IgD-negative memory B cell (primary cell): ENCODE data around the gene ELMOD3. TPM values are rescaled to one million over a fixed set of nuclear protein-coding genes. Genes with fewer than 3 reads are reported as not detected.
"Not testable (repeated sequence)": the region's sequence is repeated elsewhere in the genome, so short reads cannot be mapped to it uniquely, and the experiment has no call there.

Source experiments
- H3K27ac Mint-ChIP-seq, 3 donors: one replicate each; pipeline ENCODE4 v1.8.0; 2020 to 2022; ENCODE audit warnings: mild to moderate bottlenecking in 3 of 3, mixed read lengths in 3 of 3, moderate library complexity in 1 of 3
- H3K27me3 Mint-ChIP-seq: one replicate; pipeline ENCODE4 v1.8.0; 2021; ENCODE audit warnings: mixed read lengths
- H3K36me3 Mint-ChIP-seq: one replicate; pipeline ENCODE4 v1.8.0; 2020; ENCODE audit warnings: mild to moderate bottlenecking, mixed read lengths
- H3K4me1 Mint-ChIP-seq, 3 donors: one replicate each; pipeline ENCODE4 v1.8.0; 2020 to 2022; ENCODE audit warnings: mixed read lengths in 3 of 3, mild to moderate bottlenecking in 1 of 3
- H3K4me3 Mint-ChIP-seq, 4 donors: one replicate each; pipeline ENCODE4 v1.8.0; 2020 to 2022; ENCODE audit warnings: mild to moderate bottlenecking in 4 of 4, mixed read lengths in 4 of 4, moderate library complexity in 3 of 4
- H3K9me3 Mint-ChIP-seq, 3 donors: one replicate each; pipeline ENCODE4 v1.8.0; 2020 to 2021; ENCODE audit warnings: mixed read lengths in 3 of 3, mild to moderate bottlenecking in 1 of 3
- polyA plus RNA-seq: library from polyadenylated mRNA; unstranded; fragments of 300-500 nt; fragmentation: Illumina TruSeq; gene quantifications from one replicate; pipeline ENCODE4 v1.2.3, GENCODE V29; 2021

The ELMOD3 gene
- polyA plus RNA-seq, 1 donor from 2014 or later = 16.0 TPM

DNA sequence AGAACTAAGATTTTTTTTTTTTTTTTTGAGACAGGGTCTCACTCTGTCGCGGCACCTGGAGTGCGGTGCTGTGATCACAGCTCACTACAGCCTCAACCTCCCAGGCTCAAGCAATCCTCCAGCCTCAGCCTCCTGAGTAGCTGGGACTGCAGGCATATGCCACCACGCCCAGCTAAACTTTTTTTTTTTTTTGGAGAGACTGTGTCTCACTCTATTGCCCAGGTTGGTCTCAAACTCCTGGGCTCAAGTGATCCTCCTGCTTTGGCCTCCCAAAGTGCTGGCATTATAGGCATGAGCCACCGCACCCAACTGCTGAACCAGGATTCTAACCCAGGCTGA, 59.8 kb downstream of the ELMOD3 start:
- H3K4me3 Mint-ChIP-seq = peak overlapping the region in 2 of 4 donors; percentile 8 to 58
- not testable (repeated sequence) for H3K9me3 Mint-ChIP-seq, H3K27me3 Mint-ChIP-seq, H3K36me3 Mint-ChIP-seq
- H3K4me1 Mint-ChIP-seq = peaks cover 18 to 37% (median 28%) of the 10 kb centered on the region in 3 donors
- peak overlapping the region in 1 of 3 donors; percentile 71 for H3K27ac Mint-ChIP-seq

DNA sequence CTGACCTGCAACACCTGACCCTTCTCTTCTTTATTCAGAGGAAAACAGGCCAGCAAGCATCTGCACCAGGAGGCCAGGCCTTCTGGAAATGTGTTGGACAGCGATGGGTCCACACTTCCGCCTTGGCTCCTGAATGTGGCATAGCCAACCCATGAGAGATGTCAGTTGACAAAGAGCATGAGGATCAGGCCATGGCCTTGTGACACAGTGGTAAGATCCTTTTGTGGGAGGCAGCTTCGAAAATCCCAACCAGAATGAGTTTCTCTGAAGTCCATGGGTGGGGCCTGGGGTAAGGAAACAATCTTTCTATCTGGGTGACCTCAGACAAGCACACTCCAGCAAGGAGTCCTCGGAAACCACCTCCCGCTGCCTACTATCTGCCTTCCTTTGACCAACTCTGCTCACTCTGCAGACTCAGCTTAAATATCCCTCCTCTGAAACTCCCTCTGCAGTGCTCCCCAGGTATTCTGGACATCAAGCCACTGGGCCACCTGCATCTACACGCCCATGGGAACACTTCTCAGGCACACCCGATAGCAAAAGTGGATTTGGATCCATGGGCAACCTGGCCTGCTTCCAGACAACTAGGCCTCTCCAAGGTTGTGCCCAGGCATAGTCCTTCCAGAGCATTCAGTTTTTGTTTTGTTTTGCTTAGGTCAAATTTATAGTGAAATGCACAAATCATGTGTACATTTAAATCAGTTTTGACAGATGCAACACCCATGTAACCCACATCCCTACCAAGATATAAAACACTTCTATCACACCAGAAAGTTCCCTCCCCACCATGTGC, 60.4 kb downstream of the ELMOD3 start:
- Mint-ChIP-seq H3K9me3 (no peaks in the 10 kb centered on the region), H3K27me3 (no peaks in the 10 kb centered on the region), H3K4me3 (peak overlapping the region in 3 of 4 donors; percentile 8 to 73 (median 58)), H3K4me1 (peaks cover 22 to 41% (median 28%) of the 10 kb centered on the region in 3 donors), H3K36me3 (no peaks in the 10 kb centered on the region), H3K27ac (peak overlapping the region in 2 of 3 donors; percentile 10 to 71)

DNA sequence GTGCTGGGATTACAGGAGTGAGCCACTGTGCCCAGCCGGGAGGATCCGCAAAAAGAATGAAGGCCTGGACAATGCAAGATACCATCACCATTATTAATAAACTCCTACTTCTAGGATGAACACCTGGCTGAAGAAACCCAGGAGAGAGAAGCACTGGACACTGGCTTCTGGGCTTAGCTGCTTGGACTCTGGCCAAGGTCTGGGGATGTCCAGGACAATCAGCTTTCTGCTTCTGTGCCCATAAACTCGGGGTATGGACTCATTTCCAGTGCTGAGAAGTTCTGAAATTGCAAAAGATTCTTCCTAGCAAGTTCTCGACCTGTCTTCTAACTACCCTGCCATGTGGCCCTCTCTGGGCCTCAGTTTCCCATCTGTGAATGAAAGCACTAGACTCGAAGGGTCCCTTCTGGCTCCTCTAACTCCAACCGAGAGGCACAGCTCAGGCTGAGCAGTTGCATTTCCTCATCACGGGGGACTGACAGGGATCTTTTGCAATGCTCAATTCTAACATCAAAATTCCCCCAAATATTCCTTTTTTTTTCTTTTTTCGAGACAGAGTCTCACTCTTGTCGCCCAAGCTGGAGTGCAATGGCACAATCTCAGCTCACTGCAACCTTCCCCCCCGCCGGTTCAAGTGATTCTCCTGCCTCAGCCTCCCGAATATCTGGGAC, 61.5 kb downstream of the ELMOD3 start:
- Mint-ChIP-seq H3K4me3 (peak overlapping the region in 1 of 4 donors; percentile 73), H3K27ac (peak overlapping the region in 2 of 3 donors; percentile 10 to 16), H3K4me1 (peaks cover 22 to 42% (median 25%) of the 10 kb centered on the region in 3 donors), H3K9me3 (no peaks in the 10 kb centered on the region), H3K27me3 (no peaks in the 10 kb centered on the region), H3K36me3 (no peaks in the 10 kb centered on the region)

DNA sequence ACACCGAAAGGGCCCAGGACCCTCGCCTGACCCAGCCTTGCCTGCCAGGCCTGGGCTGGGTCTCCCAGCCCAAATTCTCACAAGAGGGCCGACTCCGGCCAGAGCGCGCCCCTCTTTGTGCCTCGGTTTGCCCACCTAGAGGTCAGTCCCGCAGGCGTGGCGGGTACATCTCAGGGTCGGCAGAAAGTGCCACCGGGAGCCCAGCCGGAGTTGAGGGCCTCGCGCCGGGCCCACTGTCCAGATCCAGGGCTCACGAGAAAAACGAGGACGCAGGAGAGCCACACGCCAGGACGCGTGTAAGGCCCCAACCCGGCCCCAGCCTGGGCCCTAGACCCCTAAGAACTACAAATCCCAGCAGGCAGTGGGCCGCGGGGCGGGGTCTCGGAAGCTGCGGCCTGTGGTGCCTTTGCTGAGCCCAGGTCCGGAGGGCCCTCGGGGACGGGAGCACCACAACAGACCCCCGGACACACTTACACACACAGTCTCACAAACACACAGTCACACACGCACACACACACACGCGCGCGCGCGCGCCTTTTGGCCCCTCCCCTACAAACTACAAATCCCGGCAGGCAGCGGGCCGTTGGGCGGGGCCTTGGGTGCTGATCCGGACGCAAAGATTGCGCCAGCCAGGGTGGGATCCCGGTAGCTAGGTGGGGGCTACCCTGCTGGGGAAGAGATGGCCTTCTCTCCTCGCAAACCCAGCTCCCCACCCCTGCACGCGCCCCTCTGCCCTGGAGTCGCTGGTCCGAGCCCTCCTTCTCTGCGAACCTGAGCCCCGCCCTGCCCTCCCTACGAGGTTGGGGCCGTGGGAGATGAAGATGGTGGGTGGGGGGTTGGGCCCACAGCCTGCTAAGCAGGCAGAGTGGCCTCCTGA, 63.8 kb downstream of the ELMOD3 start, which contains the start of gene SH2D6:
SH2D6 (plus strand) TSS at position 583 of the 877 bp plus-strand sequence. CDS start 10,752 bp downstream, outside the sequence.
- peaks cover 16 to 35% (median 22%) of the 10 kb centered on the region in 3 donors for H3K4me1 Mint-ChIP-seq
- no peaks in the 10 kb centered on the region for H3K36me3 Mint-ChIP-seq
- no peaks in the 10 kb centered on the region for H3K9me3 Mint-ChIP-seq
- H3K4me3 Mint-ChIP-seq = peak within 1 kb of the TSS; percentile 89 to 100 (median 98)
- H3K27ac Mint-ChIP-seq = peak within 1 kb of the TSS; percentile 91 to 99 (median 94)
- no peaks in the 10 kb centered on the region for H3K27me3 Mint-ChIP-seq

DNA sequence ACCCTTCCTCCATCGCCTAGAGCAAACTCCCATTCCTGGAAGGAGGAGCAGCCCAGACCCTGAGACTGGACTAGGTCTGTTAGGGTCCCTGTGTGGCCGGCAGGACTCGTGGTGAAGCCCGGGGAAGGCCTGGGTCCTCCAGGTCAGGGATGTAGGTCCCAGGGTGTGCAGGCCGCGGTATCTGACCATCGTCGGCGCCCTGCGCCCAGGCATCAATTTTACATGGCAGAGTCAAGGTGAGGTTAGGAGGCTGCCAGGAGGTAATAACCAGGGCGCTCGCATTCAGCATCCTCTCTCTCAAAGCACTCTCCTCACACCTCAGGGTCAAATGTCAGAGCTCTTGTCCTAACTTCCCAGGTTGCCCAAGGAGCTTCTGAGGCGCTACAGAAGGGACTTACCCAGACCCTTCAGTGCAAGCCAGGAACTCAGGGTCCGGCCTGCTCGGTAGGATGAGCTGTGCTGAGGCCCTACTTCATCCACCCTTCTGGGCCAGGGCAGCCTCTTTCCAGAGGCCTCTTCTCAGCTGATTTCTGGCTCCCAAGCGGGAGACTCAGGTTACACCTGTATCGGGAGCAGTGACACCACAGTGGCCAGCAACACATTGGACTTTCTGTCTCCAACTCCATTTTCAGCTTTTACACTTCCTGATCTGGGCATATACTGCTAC, 64.6 kb downstream of the ELMOD3 start:
- Mint-ChIP-seq H3K4me1 (peaks cover 16 to 31% (median 18%) of the 10 kb centered on the region in 3 donors), H3K27me3 (no peaks in the 10 kb centered on the region), H3K36me3 (no peaks in the 10 kb centered on the region), H3K4me3 (peak overlapping the region; percentile 89 to 100 (median 98)), H3K27ac (peak overlapping the region; percentile 91 to 99 (median 94)), H3K9me3 (no peaks in the 10 kb centered on the region)

DNA sequence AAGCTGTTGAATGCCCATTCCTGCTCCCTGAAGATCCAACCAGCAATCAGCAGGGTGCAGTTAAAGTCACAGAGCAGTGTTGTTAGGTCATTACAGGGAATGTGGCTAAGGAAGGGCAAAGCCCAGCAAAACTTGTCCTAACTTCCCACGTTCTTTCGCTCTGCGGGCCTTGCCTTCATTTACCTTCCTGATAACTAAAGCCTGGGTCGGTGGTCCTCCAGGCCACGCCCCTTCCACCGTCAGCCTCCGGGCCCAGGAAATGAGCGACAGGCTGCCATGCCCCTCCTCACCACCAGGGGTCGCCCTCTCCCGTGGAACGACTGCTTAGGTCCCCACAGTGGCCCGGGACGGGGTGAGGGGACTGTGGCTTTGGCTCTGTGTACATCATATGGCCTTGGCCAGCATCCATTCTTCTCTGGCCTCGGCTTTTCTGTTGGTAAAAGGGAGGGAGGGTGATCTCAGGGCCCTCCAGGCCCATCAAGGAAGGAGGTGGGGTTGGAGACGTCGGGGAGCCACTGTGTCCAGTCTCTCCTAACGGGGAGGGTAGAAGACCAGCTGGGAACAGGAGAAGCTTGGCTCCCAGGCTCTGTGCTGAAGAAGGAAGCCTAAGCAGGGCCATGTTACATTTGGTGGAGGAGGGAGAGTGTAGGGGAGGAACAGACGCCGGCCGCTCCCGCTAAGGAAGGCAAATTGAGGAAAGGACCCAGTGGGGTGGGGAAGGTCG, 66.1 kb downstream of the ELMOD3 start:
- Mint-ChIP-seq H3K4me1 (peaks cover 15 to 24% (median 16%) of the 10 kb centered on the region in 3 donors), H3K9me3 (no peaks in the 10 kb centered on the region), H3K27ac (peak overlapping the region in 2 of 3 donors; percentile 86 to 96), H3K27me3 (no peaks in the 10 kb centered on the region), H3K36me3 (no peaks in the 10 kb centered on the region), H3K4me3 (peak overlapping the region; percentile 65 to 89 (median 88))

DNA sequence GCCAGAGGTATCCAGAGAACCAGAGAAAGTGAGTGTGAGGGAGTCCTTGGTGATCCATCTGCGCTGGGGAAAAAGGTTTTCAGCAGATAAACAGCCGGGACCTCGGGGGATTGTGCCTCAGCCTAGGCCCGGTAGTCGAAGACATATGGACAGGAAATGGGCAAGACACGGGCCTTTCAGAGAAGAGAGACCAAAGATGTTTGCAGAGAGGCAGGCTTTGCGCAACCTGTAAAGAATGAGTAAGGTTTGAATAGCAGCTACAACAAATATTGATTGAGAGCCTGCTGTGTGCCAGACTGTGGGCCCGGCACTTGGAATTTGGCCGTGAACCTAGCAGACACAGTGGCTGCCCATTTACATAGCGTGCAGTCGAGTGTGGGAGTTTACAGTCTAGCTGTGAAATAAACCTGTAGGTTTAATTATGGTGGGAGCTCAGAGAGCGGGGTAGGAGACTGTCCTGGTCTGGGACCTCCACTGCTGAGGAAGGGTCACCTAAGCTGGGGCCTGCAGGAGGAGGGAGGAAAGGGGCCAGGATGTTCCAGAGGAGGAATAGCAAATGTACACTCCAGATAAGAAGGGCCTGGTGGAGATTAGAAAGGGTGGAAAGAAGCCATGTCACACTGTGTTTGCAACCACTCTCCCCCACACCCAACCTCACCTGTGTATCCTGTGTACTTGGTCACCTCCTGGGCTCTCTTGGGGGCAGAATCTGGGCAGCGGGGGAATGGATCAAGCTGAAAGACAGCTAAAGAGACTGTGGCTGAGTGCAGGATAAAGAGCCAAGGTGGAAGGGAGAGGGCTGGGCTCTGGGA, 66.9 kb downstream of the ELMOD3 start:
- Mint-ChIP-seq H3K27me3 (no peaks in the 10 kb centered on the region), H3K27ac (peak overlapping the region in 1 of 3 donors; percentile 86), H3K9me3 (no peaks in the 10 kb centered on the region), H3K4me3 (peak overlapping the region in 3 of 4 donors; percentile 54 to 89 (median 87)), H3K36me3 (no peaks in the 10 kb centered on the region), H3K4me1 (peaks cover 15 to 21% (median 15%) of the 10 kb centered on the region in 3 donors)

DNA sequence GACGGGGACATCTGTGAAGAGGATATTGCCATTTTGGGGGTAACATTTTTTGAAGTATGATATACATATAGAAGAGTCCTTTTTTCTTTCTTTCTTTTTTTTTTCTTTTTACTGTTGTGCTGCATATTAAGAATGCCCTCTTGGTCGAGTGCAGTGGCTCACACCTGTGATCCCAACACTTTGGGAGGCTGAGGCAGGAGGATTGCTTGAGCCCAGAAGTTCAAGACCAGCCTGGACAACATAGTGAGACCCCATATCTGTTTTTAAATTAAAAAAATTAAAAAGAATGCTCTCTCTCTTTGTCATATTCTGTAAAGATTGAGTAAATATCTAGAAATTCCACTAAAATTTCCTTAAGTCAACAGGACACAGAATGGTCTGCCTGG, 67.5 kb downstream of the ELMOD3 start:
- peaks cover 15 to 21% (median 15%) of the 10 kb centered on the region in 3 donors for H3K4me1 Mint-ChIP-seq

DNA sequence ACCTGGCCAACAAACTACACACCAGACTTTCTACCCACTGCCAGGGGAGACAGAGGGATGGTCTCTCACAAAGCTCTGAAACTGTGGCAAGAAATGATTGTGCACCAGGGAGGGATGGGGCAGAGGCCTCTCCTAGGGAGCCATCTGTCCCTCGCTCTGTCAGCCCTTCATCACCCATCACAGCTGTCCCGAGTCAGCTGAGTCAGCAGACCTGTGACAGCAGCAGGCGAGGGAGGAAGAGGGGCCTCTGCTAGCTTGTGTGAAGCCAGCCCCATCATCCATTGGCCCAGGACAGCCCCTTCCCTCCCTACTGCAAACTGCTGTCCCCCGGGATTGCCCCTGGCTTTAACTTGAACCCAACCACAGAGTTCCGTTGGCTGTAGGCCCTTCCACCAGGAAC, 69.0 kb downstream of the ELMOD3 start:
- Mint-ChIP-seq H3K4me1 (peaks cover 15 to 16% (median 15%) of the 10 kb centered on the region in 3 donors), H3K27me3 (no peaks in the 10 kb centered on the region), H3K4me3 (peak overlapping the region in 1 of 4 donors; percentile 5), H3K36me3 (no peaks in the 10 kb centered on the region), H3K9me3 (no peaks in the 10 kb centered on the region), H3K27ac (no peak overlapping the region)

More for the DNA sequence above, 67.5 kb downstream of the ELMOD3 start:
- peak overlapping the region in 1 of 3 donors; percentile 4 for H3K27ac Mint-ChIP-seq
- H3K4me3 Mint-ChIP-seq = peak overlapping the region in 3 of 4 donors; percentile 18 to 54 (median 38)
- no peaks in the 10 kb centered on the region for H3K27me3 Mint-ChIP-seq
- H3K9me3 Mint-ChIP-seq = no peaks in the 10 kb centered on the region
- H3K36me3 Mint-ChIP-seq = no peaks in the 10 kb centered on the region

DNA sequence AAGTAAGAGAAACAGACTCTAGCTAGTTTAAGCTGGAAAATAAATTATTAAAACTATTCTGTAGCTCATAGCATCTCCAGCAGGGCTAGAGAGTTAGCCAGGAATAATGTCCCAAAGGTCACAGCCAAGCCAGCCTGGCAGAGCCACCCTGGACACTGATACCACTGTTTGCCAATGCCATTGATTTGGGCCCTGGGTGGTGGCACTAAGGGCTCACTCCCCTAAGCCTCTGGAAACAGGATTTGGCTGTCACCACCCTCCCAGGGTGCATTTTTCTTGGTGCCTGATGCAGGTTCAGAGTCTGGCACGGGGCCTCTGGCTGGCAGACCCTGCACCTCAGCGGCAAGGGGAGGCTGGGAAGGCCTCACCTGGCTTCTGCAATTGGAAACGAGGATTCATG, 71.0 kb downstream of the ELMOD3 start:
- Mint-ChIP-seq H3K9me3 (no peaks in the 10 kb centered on the region), H3K27me3 (no peaks in the 10 kb centered on the region), H3K4me3 (no peak overlapping the region), H3K4me1 (peaks cover 3 to 5% (median 4%) of the 10 kb centered on the region in 3 donors), H3K36me3 (no peaks in the 10 kb centered on the region), H3K27ac (peak overlapping the region in 1 of 3 donors; percentile 75)

DNA sequence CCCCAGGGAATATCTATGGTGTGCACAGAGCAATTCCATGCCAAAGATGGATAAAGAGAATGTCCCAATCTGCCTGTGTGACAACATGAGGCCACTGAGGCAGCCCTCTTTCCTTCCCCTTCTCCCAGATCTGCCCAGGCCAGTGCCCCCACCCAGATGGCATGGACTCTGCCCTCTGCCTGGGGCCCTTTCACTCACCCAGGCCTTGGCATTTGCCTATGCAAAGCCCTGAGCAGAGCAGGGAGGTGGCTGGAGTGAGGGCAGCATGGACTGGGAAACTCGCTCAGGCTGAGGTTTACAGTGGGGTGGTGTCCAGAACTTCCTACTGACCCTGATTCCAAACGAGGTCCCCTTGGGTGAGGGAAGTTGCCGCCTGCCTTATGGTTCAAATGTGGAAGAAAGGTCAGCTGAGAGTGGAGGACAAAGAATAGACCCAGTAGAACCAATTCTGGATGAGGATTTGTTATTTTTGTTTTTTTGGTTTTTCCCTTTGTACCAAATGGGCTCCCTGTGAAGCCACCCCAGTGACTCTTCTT, 72.8 kb downstream of the ELMOD3 start:
- Mint-ChIP-seq H3K9me3 (no peaks in the 10 kb centered on the region), H3K4me3 (no peak overlapping the region), H3K27ac (no peak overlapping the region), H3K27me3 (no peaks in the 10 kb centered on the region), H3K4me1 (peaks cover 0 to 1% (median 0%) of the 10 kb centered on the region in 3 donors), H3K36me3 (no peaks in the 10 kb centered on the region)

DNA sequence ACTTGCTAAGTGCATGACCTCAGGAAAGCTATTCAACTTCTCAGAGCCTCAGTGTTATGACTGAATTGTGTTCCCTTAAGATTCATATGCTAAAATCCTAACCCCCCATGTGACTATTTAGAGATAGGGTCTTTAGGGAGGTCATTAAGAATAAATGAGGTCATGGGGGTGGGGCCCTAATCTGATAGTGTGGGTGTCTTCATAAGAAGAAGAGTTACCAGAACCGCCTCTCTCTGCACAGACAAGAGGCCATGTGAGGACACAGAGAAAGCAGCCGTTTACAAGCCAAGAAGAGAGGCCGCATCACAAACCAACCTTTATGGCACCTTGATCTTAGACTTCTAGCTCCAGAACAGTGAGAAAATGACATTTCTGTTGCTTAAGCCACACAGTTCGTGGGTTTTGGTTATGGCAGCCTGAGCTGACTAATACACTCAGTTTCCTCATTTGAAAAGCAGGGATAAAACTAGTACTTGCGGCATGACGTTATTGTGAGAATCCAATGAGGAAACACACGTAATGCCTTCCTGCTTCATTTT, 73.8 kb downstream of the ELMOD3 start:
- Mint-ChIP-seq H3K27ac (no peak overlapping the region), H3K9me3 (no peaks in the 10 kb centered on the region), H3K4me3 (no peak overlapping the region), H3K27me3 (no peaks in the 10 kb centered on the region), H3K4me1 (peaks cover 0 to 1% (median 0%) of the 10 kb centered on the region in 3 donors), H3K36me3 (no peaks in the 10 kb centered on the region)
